ENCODE data around the gene FAM204A. TPM values are rescaled to one million over a fixed set of nuclear protein-coding genes. Genes with fewer than 3 reads are reported as not detected.

Gene FAM204A
- polyA plus RNA-seq, 3 donors, result 26.0 to 67.7 (median 48.0) TPM

DNA sequence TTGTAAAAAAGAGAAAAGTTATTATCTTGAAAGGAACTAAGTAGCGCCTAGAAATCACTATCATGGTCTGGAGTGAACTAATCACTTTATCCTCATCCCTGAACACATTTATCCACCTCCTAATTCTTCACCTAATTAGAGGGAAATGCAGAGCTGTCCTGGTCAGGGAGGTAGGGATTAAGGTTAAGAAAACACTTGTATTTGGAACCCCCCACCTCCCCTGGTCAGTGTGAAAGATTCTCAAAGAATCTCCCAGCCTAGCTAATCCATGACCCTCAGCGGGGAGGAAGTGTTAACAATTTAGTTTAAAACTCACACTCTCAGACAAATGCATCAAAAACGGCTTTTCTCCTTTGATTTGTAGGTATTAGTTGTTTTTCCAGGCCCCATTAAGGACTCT, 83.8 kb downstream of the FAM204A start:
- WGBS, 3 donors, result 58 to 62% (median 61%) methylated on average over 3 of the region's 3 CpGs
- no peak overlapping the region for H3K27ac ChIP-seq (ENCODE audit: low read depth, low read length)

DNA sequence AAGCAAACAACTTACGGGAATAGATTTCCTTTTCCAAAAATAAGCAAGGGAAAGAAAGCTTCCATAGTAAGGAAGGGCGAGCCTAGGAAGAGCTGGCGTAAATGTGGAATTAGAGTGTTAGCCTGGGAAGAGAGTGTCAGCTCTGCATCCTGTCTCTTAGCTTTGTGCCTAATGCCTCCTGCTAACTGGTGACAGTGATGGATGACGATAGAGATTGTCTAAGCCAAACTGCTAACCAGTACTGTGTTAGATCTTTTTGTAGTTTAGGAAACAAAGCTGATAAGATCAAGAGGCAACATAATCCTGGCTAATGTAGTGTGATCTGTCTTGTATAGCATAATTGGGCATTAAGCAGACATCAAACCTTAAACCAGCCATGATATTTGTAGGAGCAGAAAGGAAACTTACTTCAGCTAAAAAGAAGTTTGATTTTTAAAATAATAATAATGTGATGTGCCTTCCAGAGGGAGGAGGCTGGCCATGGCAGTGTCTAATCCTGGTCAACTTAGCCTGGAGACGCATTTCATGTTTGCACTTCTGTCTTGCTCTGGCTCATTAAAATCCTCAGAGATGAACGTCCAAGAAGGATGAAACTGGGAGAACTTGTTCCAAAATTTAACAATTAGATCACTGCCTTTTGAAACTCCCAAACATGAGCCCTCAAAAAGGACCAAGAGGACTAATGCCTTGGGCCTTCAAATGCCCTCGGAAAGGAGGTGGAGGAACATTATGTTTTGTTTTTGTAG, 85.1 kb downstream of the FAM204A start:
- WGBS, 3 donors, result 33 to 37% (median 37%) methylated on average over 7 of the region's 7 CpGs
- no peak overlapping the region for H3K27ac ChIP-seq (ENCODE audit: low read depth, low read length)

DNA sequence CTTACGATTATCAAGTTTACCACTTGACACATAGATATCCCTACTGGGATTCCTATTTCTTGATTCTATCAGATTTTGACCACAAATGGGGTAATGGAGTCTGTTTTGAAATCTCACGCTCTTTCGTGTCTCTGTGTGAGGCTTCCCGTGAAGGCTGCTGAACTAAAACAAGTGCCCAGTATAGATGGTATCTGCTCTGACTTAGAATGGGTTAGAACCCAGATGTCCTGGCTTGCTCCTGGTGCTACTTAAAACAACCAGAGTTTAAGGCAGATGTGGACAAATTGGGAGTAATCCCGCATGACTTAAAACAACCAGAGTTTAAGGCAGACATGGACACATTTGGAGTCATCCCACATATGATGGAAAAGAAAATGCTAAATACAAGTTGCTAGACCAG, 85.9 kb downstream of the FAM204A start:
- H3K27ac ChIP-seq (ENCODE audit: low read depth, low read length), result no peak overlapping the region
- 62 to 69% (median 69%) methylated on average over 5 of the region's 5 CpGs for WGBS, 3 donors

DNA sequence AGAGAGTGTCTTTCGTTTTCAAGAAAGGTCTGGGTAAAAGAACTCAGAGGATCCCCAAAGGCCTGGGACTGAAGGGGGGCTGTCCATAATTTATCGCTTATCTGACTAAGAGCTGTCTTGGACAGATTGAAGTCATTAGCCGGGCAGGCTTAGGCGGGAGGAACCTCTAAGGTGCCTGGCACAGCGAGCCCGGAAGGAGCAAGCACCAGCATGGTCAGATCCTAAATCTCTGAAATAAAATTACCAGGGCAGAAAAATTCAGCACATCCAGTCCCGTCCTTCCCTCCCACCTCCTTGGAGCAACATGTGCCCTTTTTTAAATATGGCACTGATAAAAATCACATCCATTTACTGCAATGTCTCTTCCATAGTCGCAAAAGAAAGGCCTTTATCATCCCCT, 86.8 kb downstream of the FAM204A start:
- H3K27ac ChIP-seq (ENCODE audit: low read depth, low read length), result no peak overlapping the region
- 73 to 87% (median 78%) methylated on average over 8 of the region's 8 CpGs for WGBS, 3 donors

DNA sequence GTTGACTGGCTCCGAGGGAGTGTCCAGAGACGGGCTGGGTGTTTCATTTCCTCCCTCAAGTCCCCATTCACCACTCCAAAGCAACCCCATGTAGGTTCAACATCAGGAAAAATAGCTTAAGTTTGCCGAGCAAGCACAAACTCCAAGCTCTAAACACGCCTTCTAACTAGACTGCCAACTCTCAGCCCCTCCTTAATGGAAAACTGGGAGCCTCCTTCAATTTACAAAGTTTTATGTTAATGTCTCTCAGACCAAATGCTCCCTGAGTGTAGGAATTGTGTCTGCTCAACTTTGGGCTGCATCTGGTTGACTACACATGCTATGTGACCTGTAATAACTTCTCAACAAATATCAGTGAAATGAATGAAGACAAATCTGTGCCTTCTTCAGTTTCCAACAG, 87.5 kb downstream of the FAM204A start:
- H3K27ac ChIP-seq (ENCODE audit: low read depth, low read length), result no peak overlapping the region
- WGBS, 3 donors, result 49 to 63% (median 52%) methylated on average over 4 of the region's 4 CpGs

DNA sequence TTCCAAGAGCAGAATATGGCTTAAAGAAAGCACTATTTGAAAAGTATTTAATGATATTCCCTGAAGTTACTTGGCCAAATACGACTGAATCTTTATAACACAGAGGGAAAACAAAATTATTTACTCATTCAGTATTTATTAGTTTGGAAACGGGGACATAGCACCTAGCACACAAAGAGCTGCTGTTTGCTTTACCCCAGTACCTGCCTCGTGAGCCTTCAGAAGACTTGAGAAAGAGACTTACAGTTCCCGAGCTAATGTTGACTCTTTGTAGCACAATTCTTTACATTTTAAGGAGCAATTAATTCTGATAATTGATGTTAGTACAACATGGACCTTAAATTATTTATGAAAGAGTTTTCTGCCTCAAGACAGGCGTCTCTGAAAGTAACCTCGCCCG, 88.7 kb downstream of the FAM204A start:
- H3K27ac ChIP-seq (ENCODE audit: low read depth, low read length), result no peak overlapping the region
- 50 to 85% (median 78%) methylated on average over 7 of the region's 7 CpGs for WGBS, 3 donors

DNA sequence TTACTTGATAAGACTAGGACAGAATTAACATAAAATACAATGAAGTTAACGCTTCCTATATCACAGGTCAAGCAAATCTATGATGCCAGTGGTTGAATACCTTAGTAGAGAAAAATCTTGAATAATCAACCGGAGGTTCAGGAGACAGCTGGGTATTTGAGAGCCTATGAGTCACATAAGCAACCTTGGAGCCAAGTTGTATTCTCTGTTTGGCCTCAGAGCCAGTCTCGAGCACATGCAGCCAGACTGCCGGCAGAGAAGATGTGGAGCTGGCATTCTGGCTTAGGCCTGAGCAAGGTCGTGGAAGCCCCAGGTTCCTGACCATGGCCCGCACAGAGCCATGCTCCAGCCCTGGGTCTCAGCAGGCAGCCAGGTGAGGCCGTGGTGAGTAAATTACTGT, 90.3 kb downstream of the FAM204A start:
- H3K27ac ChIP-seq (ENCODE audit: low read depth, low read length), result no peak overlapping the region

DNA sequence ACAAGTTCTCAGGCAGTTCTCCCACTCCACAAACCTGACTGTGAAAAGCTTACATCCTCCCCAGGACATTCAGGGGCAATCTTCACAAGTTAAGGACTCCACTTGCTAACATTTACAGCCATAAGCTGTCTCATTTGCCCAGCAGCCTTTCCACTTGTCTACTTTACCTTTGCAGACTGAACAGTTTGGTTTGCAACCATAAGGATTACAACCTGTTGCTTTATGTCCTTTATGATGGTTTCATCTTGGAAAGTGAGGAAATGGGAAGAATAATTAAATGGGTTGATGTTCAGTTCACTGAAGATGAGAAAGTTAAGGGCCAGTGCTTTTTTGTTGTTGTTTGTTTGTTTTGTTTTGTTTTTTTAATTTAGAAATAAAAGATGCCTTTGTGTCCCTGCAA, 92.4 kb downstream of the FAM204A start:
- no peak overlapping the region for H3K27ac ChIP-seq (ENCODE audit: low read depth, low read length)

More for the DNA sequence above, 90.3 kb downstream of the FAM204A start:
- 73 to 87% (median 83%) methylated on average over 7 of the region's 7 CpGs for WGBS, 3 donors
